SU-DHL-6 (cell line): Measurements from ENCODE around the gene CLCN4.

Source experiments
- H2AFZ ChIP-seq: fragments of 200-600 bp; sonication (generic); 2 replicates; pipeline ENCODE4 v1.6.1; 2014; ENCODE audit warnings: low read depth, mild to moderate bottlenecking, moderate library complexity, mixed read lengths, antibody characterized with exemption, low read length; ENCODE audit not compliant: severe bottlenecking
- H3F3A ChIP-seq: fragments of 200-600 bp; shearing (Covaris generic); 2 replicates; pipeline ENCODE4 v1.6.0; 2016; ENCODE audit warnings: antibody characterized with exemption, mild to moderate bottlenecking; ENCODE audit not compliant: insufficient read depth
- H3K27ac ChIP-seq: fragments of 200-600 bp; sonication (generic); 2 replicates; pipeline ENCODE4 v1.5.1; 2016; ENCODE audit warnings: low read depth, mild to moderate bottlenecking, low read length, moderate library complexity, mixed read lengths
- H3K27me3 ChIP-seq: fragments of 200-600 bp; sonication (generic), shearing (Covaris generic); 2 replicates; pipeline ENCODE4 v1.6.0; 2014; ENCODE audit warnings: mild to moderate bottlenecking, low read length
- H3K36me3 ChIP-seq: fragments of 200-600 bp; sonication (generic); 2 replicates; pipeline ENCODE4 v1.6.1; 2014; ENCODE audit warnings: mild to moderate bottlenecking, low read length, mixed read lengths
- H3K4me2 ChIP-seq: fragments of 300-600, 200-600 bp; shearing (Covaris generic), sonication (generic); 2 replicates; pipeline ENCODE4 v1.6.0; 2014; ENCODE audit warnings: low read length, low read depth, mild to moderate bottlenecking; ENCODE audit not compliant: poor library complexity, severe bottlenecking
- H3K4me3 ChIP-seq: fragments of 200-600 bp; sonication (generic); 2 replicates; pipeline ENCODE4 v1.5.1; 2014; ENCODE audit warnings: antibody characterized with exemption, low read length, mild to moderate bottlenecking, mixed read lengths; ENCODE audit not compliant: insufficient read depth, poor library complexity, severe bottlenecking
- H3K79me2 ChIP-seq: fragments of 200-600 bp; sonication (generic); 2 replicates; pipeline ENCODE4 v1.6.1; 2014; ENCODE audit warnings: mild to moderate bottlenecking, low read length, moderate library complexity; ENCODE audit not compliant: insufficient read depth
- H3K9ac ChIP-seq: fragments of 200-600 bp; sonication (generic); 2 replicates; pipeline ENCODE4 v1.7.0; 2014; ENCODE audit warnings: mild to moderate bottlenecking, low read length
- H3K9me2 ChIP-seq: fragments of 200-600 bp; sonication (generic); replicated peaks from 2 replicates; pipeline ENCODE4 v1.6.1; 2014; ENCODE audit warnings: low read length; ENCODE audit not compliant: insufficient read depth
- H3K9me3 ChIP-seq: fragments of 200-600 bp; sonication (generic); 2 replicates; pipeline ENCODE4 v1.6.1; 2014; ENCODE audit warnings: low read length, mixed read lengths; ENCODE audit not compliant: insufficient read depth
- H4K20me1 ChIP-seq: fragments of 200-600 bp; sonication (generic); 2 replicates; pipeline ENCODE4 v1.6.1; 2014; ENCODE audit warnings: low read depth, mild to moderate bottlenecking, antibody characterized with exemption, low read length, moderate library complexity, mixed read lengths
- CTCF ChIP-seq: fragments of 200-600 bp; sonication (generic); IDR thresholded peaks from one replicate; pipeline ENCODE4 v1.5.1; 2017; ENCODE audit warnings: antibody characterized with exemption, mild to moderate bottlenecking, low read length, moderate library complexity; ENCODE audit not compliant: insufficient read depth, poor library complexity, severe bottlenecking
- EZH2phosphoT487 ChIP-seq: fragments of 200-600 bp; sonication (generic), shearing (Covaris generic); conservative IDR thresholded peaks from 2 replicates; pipeline ENCODE4 v1.6.1; 2018; ENCODE audit warnings: mild to moderate bottlenecking, antibody characterized with exemption, low read length, moderate library complexity, mixed read lengths

The CLCN4 gene

GRCh38 chrX:10160211-10160610 lies 3.4 kb downstream of the CLCN4 start:
- Histone ChIP-seq H3K79me2 (no peaks in the 10 kb centered on the region), H3K27me3 (no peaks in the 10 kb centered on the region)

GRCh38 chrX:10163031-10163430 lies 6.3 kb downstream of the CLCN4 start:
- H3K9me3 ChIP-seq: no peaks in the 10 kb centered on the region
- no peak overlapping the region for H3K9ac ChIP-seq
- no peaks in the 10 kb centered on the region for H3F3A ChIP-seq
- no peaks in the 10 kb centered on the region for H3K36me3 ChIP-seq
- H3K79me2 ChIP-seq: no peaks in the 10 kb centered on the region
- no peaks in the 10 kb centered on the region for H3K27me3 ChIP-seq
- no peaks in the 10 kb centered on the region for H3K9me2 ChIP-seq
- H3K4me2 ChIP-seq: no peak overlapping the region
- no peak overlapping the region for H2AFZ ChIP-seq
- H4K20me1 ChIP-seq: no peaks in the 10 kb centered on the region
- no peak overlapping the region for H3K27ac ChIP-seq
- H3K4me3 ChIP-seq: no peak overlapping the region
- no peak for TF ChIP-seq CTCF
- no peak for TF ChIP-seq EZH2phosphoT487

More at GRCh38 chrX:10160211-10160610, 3.4 kb downstream of the CLCN4 start:
- Histone ChIP-seq H3F3A (peaks cover 11% of the 10 kb centered on the region), H3K4me3 (no peak overlapping the region), H3K9me2 (no peaks in the 10 kb centered on the region), H4K20me1 (no peaks in the 10 kb centered on the region), H3K4me2 (no peak overlapping the region), H2AFZ (no peak overlapping the region), H3K9ac (no peak overlapping the region), H3K27ac (no peak overlapping the region), H3K9me3 (no peaks in the 10 kb centered on the region), H3K36me3 (no peaks in the 10 kb centered on the region)
- TF ChIP-seq CTCF (no peak), EZH2phosphoT487 (no peak)

GRCh38 chrX:10164879-10165278 lies 8.1 kb downstream of the CLCN4 start:
- H3K9me2 ChIP-seq: no peaks in the 10 kb centered on the region
- H3K4me3 ChIP-seq: no peak overlapping the region
- no peak overlapping the region for H2AFZ ChIP-seq
- no peak overlapping the region for H3K4me2 ChIP-seq
- H4K20me1 ChIP-seq: no peaks in the 10 kb centered on the region
- H3K9me3 ChIP-seq: no peaks in the 10 kb centered on the region
- no peaks in the 10 kb centered on the region for H3K36me3 ChIP-seq
- H3K27me3 ChIP-seq: no peaks in the 10 kb centered on the region
- no peak overlapping the region for H3K9ac ChIP-seq
- H3K79me2 ChIP-seq: no peaks in the 10 kb centered on the region
- no peaks in the 10 kb centered on the region for H3F3A ChIP-seq
- no peak overlapping the region for H3K27ac ChIP-seq
- TF ChIP-seq EZH2phosphoT487 (no peak), CTCF (no peak)
